Measurements from ENCODE around the gene ARID3C.

ARID3C gene

GRCh38 chr9:34628656-34629490, at the start of gene ARID3C:
TSS of gene ARID3C (minus strand) at chr9:34629066. CDS start at chr9:34628014, 1,052 bp downstream.
- DNase-seq (ENCODE audit: low spot score) = peak; percentile 51

- no peak for DNase-seq (ENCODE audit: low spot score)
Observed at GRCh38 chr9:34675869-34676268, 47.0 kb upstream of the ARID3C start.

- DNase-seq (ENCODE audit: low spot score) = peak; percentile 76
Observed at GRCh38 chr9:34675048-34675714, 46.3 kb upstream of the ARID3C start.

GRCh38 chr9:34674440-34674839, 45.6 kb upstream of the ARID3C start:
- DNase-seq (ENCODE audit: low spot score) = no peak

GRCh38 chr9:34671307-34671706, 42.4 kb upstream of the ARID3C start:
- DNase-seq (ENCODE audit: low spot score) = no peak

- no peak for DNase-seq (ENCODE audit: low spot score)
Observed at GRCh38 chr9:34669809-34670562, 41.1 kb upstream of the ARID3C start.

GRCh38 chr9:34665381-34666250, 36.8 kb upstream of the ARID3C start:
- peak; percentile 88 for DNase-seq (ENCODE audit: low spot score)

- no peak for DNase-seq (ENCODE audit: low spot score)
Observed at GRCh38 chr9:34665067-34665380, 36.2 kb upstream of the ARID3C start.

- peak; percentile 72 for DNase-seq (ENCODE audit: low spot score)
Observed at GRCh38 chr9:34664281-34665066, 35.6 kb upstream of the ARID3C start.

- DNase-seq (ENCODE audit: low spot score) = no peak
Observed at GRCh38 chr9:34663303-34663605, 34.4 kb upstream of the ARID3C start.

- DNase-seq (ENCODE audit: low spot score) = no peak
Observed at GRCh38 chr9:34662526-34663302, 33.8 kb upstream of the ARID3C start, which contains the start of gene CCL27. TSS of gene CCL27 (minus strand) at chr9:34662657. CDS start at chr9:34662633, 24 bp downstream.

- no peak for DNase-seq (ENCODE audit: low spot score)
Observed at GRCh38 chr9:34659592-34660253, 30.9 kb upstream of the ARID3C start.

GRCh38 chr9:34658461-34658860, 29.6 kb upstream of the ARID3C start:
- no peak for DNase-seq (ENCODE audit: low spot score)

- DNase-seq (ENCODE audit: low spot score) = no peak
Observed at GRCh38 chr9:34656992-34657391, 28.1 kb upstream of the ARID3C start.

GRCh38 chr9:34655394-34655793, 26.5 kb upstream of the ARID3C start:
- DNase-seq (ENCODE audit: low spot score) = no peak

GRCh38 chr9:34654323-34655051, 25.6 kb upstream of the ARID3C start:
- no peak for DNase-seq (ENCODE audit: low spot score)

- DNase-seq (ENCODE audit: low spot score) = no peak
Observed at GRCh38 chr9:34653151-34654072, 24.5 kb upstream of the ARID3C start.

- no peak for DNase-seq (ENCODE audit: low spot score)
Observed at GRCh38 chr9:34652602-34653000, 23.7 kb upstream of the ARID3C start.

Measured in HuH-7 (cell line).